GM12878 (cell line): Measurements from ENCODE around the gene ZP4. TPM values are rescaled to one million over a fixed set of nuclear protein-coding genes. Genes with fewer than 3 reads are reported as not detected.

Experiments
- HCFC1 ChIP-seq: fragments of 150-350 bp; IDR thresholded peaks from 2 replicates; pipeline ENCODE4 v1.6.1; 2014; ENCODE audit warnings: low read length
- KLF5 ChIP-seq: fragments of 450-650 bp; IDR thresholded peaks from 2 replicates; pipeline ENCODE4 v1.6.1; 2014; ENCODE audit warnings: mild to moderate bottlenecking; ENCODE audit not compliant: partially characterized antibody
- MLLT1 ChIP-seq: fragments of 450-650 bp; IDR thresholded peaks from 2 replicates; pipeline ENCODE4 v1.6.1; 2016; ENCODE audit warnings: mild to moderate bottlenecking
- NFIC ChIP-seq: IDR thresholded peaks from 2 replicates; pipeline ENCODE4 v1.6.1; 2012; ENCODE audit warnings: low read depth, mild to moderate bottlenecking, inconsistent platforms, low read length, moderate library complexity
- NR2C1 ChIP-seq: fragments of 450-650 bp; IDR thresholded peaks from 2 replicates; pipeline ENCODE4 v1.6.1; 2017; ENCODE audit warnings: antibody characterized with exemption, mild to moderate bottlenecking, moderate library complexity
- POLR2AphosphoS5 ChIP-seq: IDR thresholded peaks from 2 replicates; pipeline ENCODE4 v1.6.1; 2011; ENCODE audit warnings: mild to moderate bottlenecking, low read length, inconsistent platforms
- TCF12 ChIP-seq: IDR thresholded peaks from 2 replicates; pipeline ENCODE4 v1.6.1; 2011; ENCODE audit warnings: low read depth, mild to moderate bottlenecking, low read length
- WRNIP1 ChIP-seq: IDR thresholded peaks from 2 replicates; pipeline ENCODE4 v1.6.1; 2011; ENCODE audit warnings: low read depth, low read length, improper control_type of control experiment, borderline replicate concordance
- ZNF24 ChIP-seq: fragments of 450-650 bp; IDR thresholded peaks from 2 replicates; pipeline ENCODE4 v1.6.1; 2017; ENCODE audit warnings: antibody characterized with exemption, mild to moderate bottlenecking
- polyA plus RNA-seq, 11 experiments: library from polyadenylated mRNA; depleted of rRNA in 4 of 11; unstranded in 6 of 11; stranded (reverse) in 5 of 11; fragments of >200 nt; fragmentation: Nextera tagmentation in 4 of 11; fragmentation: Illumina TruSeq in 1 of 11; extraction: Ambion mirVana in 4 of 11; extraction: Trizol in 1 of 11; gene quantifications; 1 replicate in 1 of 11; 2 replicates in 10 of 11; pipeline versions ENCODE4 v1.2.1 to v1.2.3, GENCODE V29; 2011 to 2016; ENCODE audit warnings: inconsistent platforms in 2 of 11, missing spikeins in 2 of 11, low read depth in 1 of 11
- total RNA-seq, 4 experiments: library from RNA; depleted of rRNA in 3 of 4; stranded (reverse); fragments of >200 nt in 3 of 4; fragmentation: Illumina TruSeq in 1 of 4; extraction: Trizol in 1 of 4; gene quantifications; 2 replicates each; pipeline versions ENCODE4 v1.2.1 to v1.2.3, GENCODE V29; 2013 to 2021
- TF ChIP-seq, protein P1 (sequence below): fragments of 450-650 bp; IDR thresholded peaks from 2 replicates; pipeline ENCODE4 v1.6.1; 2016; ENCODE audit warnings: mild to moderate bottlenecking, moderate library complexity, borderline replicate concordance
- TF ChIP-seq, protein P2 (sequence below), 3 experiments: IDR thresholded peaks in 2 of 3; conservative IDR thresholded peaks in 1 of 3; 2 replicates each; pipeline ENCODE4 v1.5.1; 2011; ENCODE audit warnings: low read depth in 3 of 3, low read length in 3 of 3, mild to moderate bottlenecking in 3 of 3, control low read depth in 2 of 3, moderate library complexity in 2 of 3, inconsistent platforms in 1 of 3, mixed read lengths in 1 of 3; ENCODE audit not compliant: control insufficient read depth in 2 of 3, insufficient read depth in 1 of 3; ENCODE audit errors: extremely low read depth in 1 of 3

ZP4 gene
- total and polyA plus RNA-seq, 10 of the 15 experiments (the other 5 are each of a cell fraction or from before 2014, with no cell fraction given) = 0.23 TPM; not detected in 9

GRCh38 chr1:237878406-237878805 is 12.3 kb downstream of the ZP4 start (continued):
- TF ChIP-seq, protein P1, sequence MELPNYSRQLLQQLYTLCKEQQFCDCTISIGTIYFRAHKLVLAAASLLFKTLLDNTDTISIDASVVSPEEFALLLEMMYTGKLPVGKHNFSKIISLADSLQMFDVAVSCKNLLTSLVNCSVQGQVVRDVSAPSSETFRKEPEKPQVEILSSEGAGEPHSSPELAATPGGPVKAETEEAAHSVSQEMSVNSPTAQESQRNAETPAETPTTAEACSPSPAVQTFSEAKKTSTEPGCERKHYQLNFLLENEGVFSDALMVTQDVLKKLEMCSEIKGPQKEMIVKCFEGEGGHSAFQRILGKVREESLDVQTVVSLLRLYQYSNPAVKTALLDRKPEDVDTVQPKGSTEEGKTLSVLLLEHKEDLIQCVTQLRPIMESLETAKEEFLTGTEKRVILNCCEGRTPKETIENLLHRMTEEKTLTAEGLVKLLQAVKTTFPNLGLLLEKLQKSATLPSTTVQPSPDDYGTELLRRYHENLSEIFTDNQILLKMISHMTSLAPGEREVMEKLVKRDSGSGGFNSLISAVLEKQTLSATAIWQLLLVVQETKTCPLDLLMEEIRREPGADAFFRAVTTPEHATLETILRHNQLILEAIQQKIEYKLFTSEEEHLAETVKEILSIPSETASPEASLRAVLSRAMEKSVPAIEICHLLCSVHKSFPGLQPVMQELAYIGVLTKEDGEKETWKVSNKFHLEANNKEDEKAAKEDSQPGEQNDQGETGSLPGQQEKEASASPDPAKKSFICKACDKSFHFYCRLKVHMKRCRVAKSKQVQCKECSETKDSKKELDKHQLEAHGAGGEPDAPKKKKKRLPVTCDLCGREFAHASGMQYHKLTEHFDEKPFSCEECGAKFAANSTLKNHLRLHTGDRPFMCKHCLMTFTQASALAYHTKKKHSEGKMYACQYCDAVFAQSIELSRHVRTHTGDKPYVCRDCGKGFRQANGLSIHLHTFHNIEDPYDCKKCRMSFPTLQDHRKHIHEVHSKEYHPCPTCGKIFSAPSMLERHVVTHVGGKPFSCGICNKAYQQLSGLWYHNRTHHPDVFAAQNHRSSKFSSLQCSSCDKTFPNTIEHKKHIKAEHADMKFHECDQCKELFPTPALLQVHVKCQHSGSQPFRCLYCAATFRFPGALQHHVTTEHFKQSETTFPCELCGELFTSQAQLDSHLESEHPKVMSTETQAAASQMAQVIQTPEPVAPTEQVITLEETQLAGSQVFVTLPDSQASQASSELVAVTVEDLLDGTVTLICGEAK = no peak
- TF ChIP-seq, protein P2, sequence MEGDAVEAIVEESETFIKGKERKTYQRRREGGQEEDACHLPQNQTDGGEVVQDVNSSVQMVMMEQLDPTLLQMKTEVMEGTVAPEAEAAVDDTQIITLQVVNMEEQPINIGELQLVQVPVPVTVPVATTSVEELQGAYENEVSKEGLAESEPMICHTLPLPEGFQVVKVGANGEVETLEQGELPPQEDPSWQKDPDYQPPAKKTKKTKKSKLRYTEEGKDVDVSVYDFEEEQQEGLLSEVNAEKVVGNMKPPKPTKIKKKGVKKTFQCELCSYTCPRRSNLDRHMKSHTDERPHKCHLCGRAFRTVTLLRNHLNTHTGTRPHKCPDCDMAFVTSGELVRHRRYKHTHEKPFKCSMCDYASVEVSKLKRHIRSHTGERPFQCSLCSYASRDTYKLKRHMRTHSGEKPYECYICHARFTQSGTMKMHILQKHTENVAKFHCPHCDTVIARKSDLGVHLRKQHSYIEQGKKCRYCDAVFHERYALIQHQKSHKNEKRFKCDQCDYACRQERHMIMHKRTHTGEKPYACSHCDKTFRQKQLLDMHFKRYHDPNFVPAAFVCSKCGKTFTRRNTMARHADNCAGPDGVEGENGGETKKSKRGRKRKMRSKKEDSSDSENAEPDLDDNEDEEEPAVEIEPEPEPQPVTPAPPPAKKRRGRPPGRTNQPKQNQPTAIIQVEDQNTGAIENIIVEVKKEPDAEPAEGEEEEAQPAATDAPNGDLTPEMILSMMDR (IDR thresholded peaks at IDR 0.05 in 2 of 3, conservative IDR thresholded peaks at IDR 0.05 in 1 of 3; ENCODE audit: control insufficient read depth in 2 of 3, extremely low read depth in 1 of 3, insufficient read depth in 1 of 3, low read depth in 3 of 3, low read length in 3 of 3) = no peak
- TF ChIP-seq ZNF24 = no peak
- TF ChIP-seq NR2C1 = no peak
- no peak for TF ChIP-seq NFIC
- TF ChIP-seq KLF5 = no peak
- no peak for TF ChIP-seq POLR2AphosphoS5
- TF ChIP-seq TCF12 = no peak
- TF ChIP-seq MLLT1 = no peak
- no peak for TF ChIP-seq WRNIP1
- TF ChIP-seq HCFC1 = no peak
- TF ChIP-seq, all 136 proteins: peak for 0
